NT2/D1 (cell line): ENCODE data around the gene MAP3K6.
A peak's percentile ranks its signal among the peaks of the same experiment; 100 is the strongest.

ENCODE experiments used
- DNase-seq: peaks from one replicate; pipeline ENCODE4 v3.0.0-alpha.2; 2011; ENCODE audit warnings: low read depth, low spot score
- H3K27me3 ChIP-seq: 2 replicates; pipeline ENCODE4 v1.6.0; 2011; ENCODE audit warnings: mild to moderate bottlenecking; ENCODE audit not compliant: insufficient read length, insufficient read depth
- H3K36me3 ChIP-seq: 2 replicates; pipeline ENCODE4 v1.6.1; 2011; ENCODE audit warnings: mild to moderate bottlenecking, low read length, mixed read lengths; ENCODE audit not compliant: insufficient read depth, insufficient read length
- H3K4me1 ChIP-seq: 2 replicates; pipeline ENCODE4 v1.5.1; 2011; ENCODE audit not compliant: insufficient read depth, insufficient read length
- H3K4me3 ChIP-seq: 2 replicates; pipeline ENCODE4 v1.5.1; 2011; ENCODE audit warnings: low read depth; ENCODE audit not compliant: insufficient read length
- H3K9ac ChIP-seq: 2 replicates; pipeline ENCODE4 v1.6.0; 2011; ENCODE audit warnings: low read depth; ENCODE audit not compliant: insufficient read length
- H3K9me3 ChIP-seq: 2 replicates; pipeline ENCODE4 v1.5.1; 2011; ENCODE audit warnings: mild to moderate bottlenecking, low read length; ENCODE audit not compliant: insufficient read depth
- SUZ12 ChIP-seq: IDR thresholded peaks from 2 replicates; pipeline ENCODE4 v1.6.1; 2011; ENCODE audit not compliant: insufficient read length, insufficient read depth; ENCODE audit errors: extremely low read depth
- YY1 ChIP-seq: IDR thresholded peaks from 2 replicates; pipeline ENCODE4 v1.6.1; 2011; ENCODE audit not compliant: insufficient read length, insufficient read depth
- ZNF274 ChIP-seq: IDR thresholded peaks from 2 replicates; pipeline ENCODE4 v1.6.1; 2011; ENCODE audit warnings: mild to moderate bottlenecking, low read depth, low read length

MAP3K6 gene

GRCh38 chr1:27306892-27307761 lies 59.6 kb downstream of the MAP3K6 start:
- peak overlapping the region; percentile 8 for H3K4me3 ChIP-seq
- TF ChIP-seq ZNF274 (no peak), YY1 (no peak), SUZ12 (no peak)

GRCh38 chr1:27306071-27306470 lies 60.7 kb downstream of the MAP3K6 start:
- H3K36me3 ChIP-seq, result peaks cover 6% of the 10 kb centered on the region
- no peaks in the 10 kb centered on the region for H3K27me3 ChIP-seq
- peak overlapping the region; percentile 13 for H3K9ac ChIP-seq
- no peak for DNase-seq
- H3K4me1 ChIP-seq, result peaks cover 32% of the 10 kb centered on the region
- TF ChIP-seq ZNF274 (no peak), YY1 (no peak), SUZ12 (no peak)
- H3K4me3 ChIP-seq, result no peak overlapping the region
- no peaks in the 10 kb centered on the region for H3K9me3 ChIP-seq

More at GRCh38 chr1:27306892-27307761, 59.6 kb downstream of the MAP3K6 start:
- H3K36me3 ChIP-seq, result peaks cover 6% of the 10 kb centered on the region
- peak; percentile 63 for DNase-seq
- no peaks in the 10 kb centered on the region for H3K27me3 ChIP-seq
- no peaks in the 10 kb centered on the region for H3K9me3 ChIP-seq
- peaks cover 24% of the 10 kb centered on the region for H3K4me1 ChIP-seq
- peak overlapping the region; percentile 69 for H3K9ac ChIP-seq
